NCI-H345 treated with DMSO at 0.1 percent for 48 hours (cell line): ENCODE measurements around the gene SNRPB2.

Experiments
- DNase-seq: peaks from one replicate; lab custom pipeline; 2025; ENCODE audit not compliant: unreplicated experiment; lab: John Stamatoyannopoulos, UW

SNRPB2 gene

GRCh38 chr20:16729565-16730460 is at the start of gene SNRPB2:
Gene SNRPB2, plus strand, starts transcription at chr20:16730026. Its CDS starts 1,677 bp downstream, at chr20:16731703.
- DNase-seq: peak; percentile 96

GRCh38 chr20:16684416-16684815 is 45.4 kb upstream of the SNRPB2 start:
- DNase-seq: no peak

DNA sequence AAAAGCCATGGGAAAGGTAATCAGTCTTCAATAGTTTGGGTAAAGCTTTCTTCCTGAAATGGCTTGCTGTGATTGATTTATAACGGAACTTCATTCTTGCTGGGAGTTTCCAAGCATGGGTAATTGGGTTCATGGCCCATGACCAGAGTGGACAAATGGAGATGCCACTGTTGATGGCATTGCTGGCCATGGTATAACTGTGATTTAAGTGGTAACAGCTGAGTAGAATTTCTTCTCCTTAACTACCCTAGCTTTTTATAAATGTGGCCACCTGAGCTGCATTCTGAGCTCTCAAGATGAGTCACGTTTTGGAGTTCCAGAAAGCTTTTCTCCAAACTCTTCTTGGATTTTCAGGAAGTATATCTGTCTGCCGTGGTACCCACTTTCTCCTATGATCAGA is 39.9 kb upstream of the SNRPB2 start:
- DNase-seq: no peak

DNA sequence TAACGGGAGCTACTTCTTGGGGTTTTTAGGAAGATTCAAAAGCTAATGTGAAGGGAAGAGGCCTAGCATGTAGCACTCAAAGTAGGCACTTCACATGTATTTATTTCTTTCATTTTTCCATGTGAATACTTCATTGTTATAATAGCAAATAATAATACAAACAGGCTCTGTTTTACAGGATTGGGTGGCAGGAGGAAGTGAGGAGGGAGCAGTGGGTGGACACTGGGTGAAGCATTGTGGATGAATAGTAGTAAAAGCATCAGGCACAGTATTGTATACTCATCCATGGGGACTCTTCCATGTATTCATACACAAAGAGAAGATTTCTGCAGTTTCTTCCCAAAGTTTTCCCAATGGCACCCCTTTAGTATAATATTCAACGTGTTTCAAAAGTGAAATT is 38.4 kb upstream of the SNRPB2 start:
- no peak for DNase-seq

- DNase-seq: no peak
Observed at GRCh38 chr20:16692009-16692408, 37.8 kb upstream of the SNRPB2 start.

DNA sequence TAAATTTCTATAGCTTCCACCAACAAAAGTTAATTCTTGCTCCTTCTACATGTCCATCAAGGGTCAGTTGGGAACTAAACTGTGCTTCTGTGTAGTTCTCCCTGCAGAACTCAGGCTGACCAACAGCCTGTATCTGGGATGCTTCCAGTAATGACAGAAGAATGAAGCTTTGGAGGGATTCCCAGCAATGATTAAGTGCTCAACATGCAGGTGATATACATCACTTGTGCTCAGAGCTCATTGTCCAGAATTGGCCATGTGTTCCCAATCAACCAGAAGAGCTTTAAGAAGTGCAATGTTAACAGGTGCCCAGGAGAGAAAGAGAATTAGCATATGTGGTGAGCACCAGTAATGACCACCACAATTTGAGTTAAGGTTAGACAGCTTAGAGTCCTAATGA is 37.4 kb upstream of the SNRPB2 start:
- no peak for DNase-seq

DNA sequence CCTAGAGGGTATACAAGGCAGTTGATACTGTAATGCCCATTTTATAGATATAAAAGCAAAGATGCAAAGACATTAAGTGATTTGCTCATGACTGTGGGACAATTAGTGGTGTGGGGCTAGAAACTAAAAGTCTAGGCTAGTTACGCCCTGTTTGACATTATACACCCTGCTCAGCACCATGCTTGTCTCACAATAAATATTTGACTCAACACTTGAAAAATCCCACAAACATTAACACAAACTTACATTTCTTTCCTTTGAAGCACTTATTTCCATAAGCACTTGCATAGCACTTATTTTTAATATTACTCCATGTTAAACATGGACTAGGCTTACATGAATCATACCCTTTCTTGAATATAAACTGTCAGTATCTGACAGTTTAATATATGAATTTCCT is 36.5 kb upstream of the SNRPB2 start:
- no peak for DNase-seq

- DNase-seq: no peak
Observed at GRCh38 chr20:16694161-16694560, 35.7 kb upstream of the SNRPB2 start.

GRCh38 chr20:16695628-16696027 is 34.2 kb upstream of the SNRPB2 start:
- no peak for DNase-seq

DNA sequence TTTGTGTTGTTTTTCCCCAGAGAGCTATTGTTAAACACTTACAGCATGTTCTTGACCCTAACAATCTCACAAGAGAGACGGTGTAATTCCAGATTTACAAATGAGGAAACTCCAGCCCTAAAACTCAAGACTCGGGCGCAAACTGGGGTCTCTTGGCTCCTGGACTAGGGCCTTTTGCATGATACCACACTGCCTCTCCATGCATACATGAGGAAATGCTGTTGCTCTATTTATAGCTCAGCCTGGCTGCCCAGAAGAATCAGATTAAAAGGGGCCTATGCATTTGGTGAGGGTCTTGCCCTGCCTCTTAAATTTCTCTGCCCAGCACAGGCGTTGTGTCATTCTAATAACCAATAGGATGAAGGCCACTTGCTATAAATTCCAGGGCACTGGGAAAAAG is 30.5 kb upstream of the SNRPB2 start:
- DNase-seq: no peak

DNA sequence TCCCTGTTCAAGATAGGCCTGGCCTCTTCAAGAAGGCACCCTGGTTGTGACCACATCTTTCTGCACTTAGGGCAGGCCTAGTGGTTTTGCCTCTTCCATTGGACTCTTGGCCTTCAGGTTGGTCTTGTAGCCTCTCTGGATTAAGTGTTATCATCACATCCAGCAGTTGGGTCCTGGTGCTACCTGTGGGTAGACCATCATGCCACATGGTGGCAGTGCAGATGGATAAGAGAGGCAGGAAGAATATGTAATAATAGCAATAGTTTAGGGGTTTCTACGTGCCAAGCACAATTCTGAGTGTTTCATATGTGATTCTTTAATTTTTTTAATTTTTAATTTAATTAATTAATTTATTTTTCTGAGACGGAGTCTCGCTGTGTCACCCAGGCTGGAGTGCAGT is 28.5 kb upstream of the SNRPB2 start:
- DNase-seq: peak; percentile 1

GRCh38 chr20:16703570-16703969 is 26.3 kb upstream of the SNRPB2 start:
- no peak for DNase-seq

DNA sequence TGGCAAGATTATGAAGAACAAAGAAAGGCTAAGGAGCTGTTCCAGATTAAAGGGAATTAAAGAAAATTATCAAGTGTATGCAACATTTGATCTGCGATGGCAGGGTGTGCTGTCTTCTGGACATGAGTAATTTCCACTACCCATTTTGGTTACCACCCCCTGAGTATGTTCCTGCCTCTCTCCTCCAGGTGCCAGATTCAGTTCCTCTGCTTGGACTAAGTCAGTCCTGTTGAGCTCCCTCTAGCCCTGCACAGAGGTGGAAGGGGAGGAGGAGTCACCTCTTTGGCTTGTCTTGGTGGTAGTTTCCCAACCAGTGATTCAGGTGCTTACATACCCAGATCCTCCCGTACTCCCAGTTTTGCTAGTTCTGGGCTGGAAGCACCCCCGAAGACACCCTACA is 22.2 kb upstream of the SNRPB2 start:
- no peak for DNase-seq

DNA sequence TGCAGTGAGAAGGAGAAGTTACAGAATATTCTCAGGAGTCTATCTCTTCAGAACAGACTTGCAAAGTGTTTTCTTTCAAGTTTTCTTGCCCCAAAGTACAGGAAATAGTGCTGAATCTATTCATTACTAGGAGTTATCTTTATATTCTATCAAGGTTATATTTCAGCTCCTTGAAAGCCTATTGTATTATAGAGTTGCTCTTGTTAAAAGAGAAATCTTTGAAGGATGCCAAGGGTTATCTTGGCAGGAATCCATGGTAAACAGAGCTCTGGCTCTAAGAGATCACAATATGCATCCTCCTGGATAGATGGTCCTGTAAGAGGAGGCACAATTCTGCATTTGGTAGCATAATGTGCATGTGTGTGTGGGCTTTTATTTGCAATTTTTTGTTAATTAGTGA is 21.2 kb upstream of the SNRPB2 start:
- peak; percentile 36 for DNase-seq

- no peak for DNase-seq
Observed at GRCh38 chr20:16709017-16709416, 20.8 kb upstream of the SNRPB2 start.

- DNase-seq: no peak
Observed at GRCh38 chr20:16710781-16711180, 19.0 kb upstream of the SNRPB2 start.

GRCh38 chr20:16711661-16712258 is 18.1 kb upstream of the SNRPB2 start:
- DNase-seq: no peak

GRCh38 chr20:16712511-16712947 is 17.3 kb upstream of the SNRPB2 start:
- peak; percentile 46 for DNase-seq

DNA sequence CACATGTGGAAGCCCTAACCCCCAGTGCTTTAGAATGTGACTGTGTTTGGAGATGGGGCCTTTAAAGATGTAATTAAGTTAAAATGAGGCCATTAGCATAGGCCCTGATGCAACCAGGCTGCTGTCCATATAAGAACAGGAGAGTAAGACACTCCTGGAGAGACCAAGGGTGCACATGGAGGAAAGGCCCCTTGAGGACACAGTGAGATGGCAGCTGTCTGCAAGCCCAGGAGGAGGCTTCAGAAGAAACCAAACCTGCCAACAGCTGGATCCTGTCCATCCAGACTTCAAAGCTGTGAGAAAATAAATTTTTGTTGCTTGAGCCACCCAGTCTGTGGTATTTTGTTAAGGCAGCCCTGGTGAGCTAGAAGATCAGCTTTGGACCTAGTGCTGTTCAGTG is 16.8 kb upstream of the SNRPB2 start:
- no peak for DNase-seq

GRCh38 chr20:16714242-16714641 is 15.6 kb upstream of the SNRPB2 start:
- no peak for DNase-seq

DNA sequence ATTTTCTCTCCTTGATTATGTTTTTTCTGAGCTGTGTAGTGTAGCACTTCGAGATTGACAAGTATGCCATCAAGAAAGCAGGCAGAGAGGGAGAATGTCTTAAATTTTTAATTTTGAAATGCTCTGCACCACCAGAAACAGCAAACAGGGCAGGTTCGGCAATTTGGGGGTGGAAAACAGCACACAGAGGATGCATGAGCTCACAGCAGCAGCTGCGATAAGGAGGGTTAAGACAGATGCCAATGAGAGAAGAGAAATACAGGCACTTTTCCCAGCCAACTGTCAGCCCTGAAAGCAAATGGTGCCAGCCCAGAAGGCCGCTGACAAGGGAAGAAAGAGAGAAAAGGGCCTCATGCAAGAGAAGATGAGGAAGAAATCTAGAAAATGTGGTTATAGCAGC is 15.1 kb upstream of the SNRPB2 start:
- DNase-seq: no peak

GRCh38 chr20:16719421-16719820 is 10.4 kb upstream of the SNRPB2 start:
- DNase-seq: no peak

DNA sequence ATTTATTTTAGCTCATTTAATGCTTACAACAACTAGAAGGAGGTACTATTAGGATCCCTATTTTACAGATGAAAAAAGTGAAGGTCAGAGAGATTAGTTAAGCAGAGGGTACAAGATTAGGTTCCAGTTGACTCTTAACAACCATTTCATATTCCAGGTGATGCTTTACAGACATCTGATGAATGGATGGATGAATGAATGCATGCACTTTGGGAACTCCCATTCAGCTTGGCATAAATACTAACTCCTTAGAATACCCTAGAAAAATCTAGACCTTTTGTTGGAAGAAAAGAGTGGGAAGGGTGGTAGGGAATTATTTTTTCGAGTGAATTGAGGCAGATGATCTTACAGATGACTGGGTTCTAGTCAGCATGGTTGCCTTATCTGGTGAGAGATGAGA is 746 bp upstream of the SNRPB2 start:
- DNase-seq: no peak
